Measurements from ENCODE around the gene FLCN.
"Not testable (repeated sequence)": the region's sequence is repeated elsewhere in the genome, so short reads cannot be mapped to it uniquely, and the experiment has no call there.

Gene FLCN

DNA sequence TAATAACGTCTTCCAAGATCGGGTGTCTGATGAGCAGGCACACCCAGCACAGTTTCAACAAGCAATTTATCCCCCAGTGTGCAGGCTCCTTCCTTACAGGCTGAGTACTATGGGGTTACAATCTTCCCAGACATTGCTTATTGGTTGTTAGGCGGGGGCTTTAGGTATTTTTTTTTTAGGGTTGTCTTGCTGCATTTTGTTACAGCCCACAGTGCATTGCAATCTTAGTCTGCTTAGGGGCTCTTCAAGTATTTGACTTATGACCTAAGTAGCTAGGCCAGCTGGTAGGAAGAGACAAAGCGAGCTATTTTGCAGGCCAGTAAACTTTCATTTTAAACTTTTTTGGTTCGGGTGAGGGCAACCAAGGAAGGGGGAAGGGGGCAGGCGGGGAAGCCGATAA, 36.7 kb downstream of the FLCN start:
- DNase-seq (ENCODE audit: low read depth, low spot score) = no peak
- TF ChIP-seq, protein P1, sequence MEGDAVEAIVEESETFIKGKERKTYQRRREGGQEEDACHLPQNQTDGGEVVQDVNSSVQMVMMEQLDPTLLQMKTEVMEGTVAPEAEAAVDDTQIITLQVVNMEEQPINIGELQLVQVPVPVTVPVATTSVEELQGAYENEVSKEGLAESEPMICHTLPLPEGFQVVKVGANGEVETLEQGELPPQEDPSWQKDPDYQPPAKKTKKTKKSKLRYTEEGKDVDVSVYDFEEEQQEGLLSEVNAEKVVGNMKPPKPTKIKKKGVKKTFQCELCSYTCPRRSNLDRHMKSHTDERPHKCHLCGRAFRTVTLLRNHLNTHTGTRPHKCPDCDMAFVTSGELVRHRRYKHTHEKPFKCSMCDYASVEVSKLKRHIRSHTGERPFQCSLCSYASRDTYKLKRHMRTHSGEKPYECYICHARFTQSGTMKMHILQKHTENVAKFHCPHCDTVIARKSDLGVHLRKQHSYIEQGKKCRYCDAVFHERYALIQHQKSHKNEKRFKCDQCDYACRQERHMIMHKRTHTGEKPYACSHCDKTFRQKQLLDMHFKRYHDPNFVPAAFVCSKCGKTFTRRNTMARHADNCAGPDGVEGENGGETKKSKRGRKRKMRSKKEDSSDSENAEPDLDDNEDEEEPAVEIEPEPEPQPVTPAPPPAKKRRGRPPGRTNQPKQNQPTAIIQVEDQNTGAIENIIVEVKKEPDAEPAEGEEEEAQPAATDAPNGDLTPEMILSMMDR (IDR thresholded peaks at IDR 0.05; ENCODE audit: low read depth, low read length) = no peak
- in situ Hi-C loops (cut with HindIII; ENCODE audit: low sequenced_read_pairs) = no loop called here
- H3K4me3 ChIP-seq (ENCODE audit: low read depth, low read length) = no peak overlapping the region

DNA sequence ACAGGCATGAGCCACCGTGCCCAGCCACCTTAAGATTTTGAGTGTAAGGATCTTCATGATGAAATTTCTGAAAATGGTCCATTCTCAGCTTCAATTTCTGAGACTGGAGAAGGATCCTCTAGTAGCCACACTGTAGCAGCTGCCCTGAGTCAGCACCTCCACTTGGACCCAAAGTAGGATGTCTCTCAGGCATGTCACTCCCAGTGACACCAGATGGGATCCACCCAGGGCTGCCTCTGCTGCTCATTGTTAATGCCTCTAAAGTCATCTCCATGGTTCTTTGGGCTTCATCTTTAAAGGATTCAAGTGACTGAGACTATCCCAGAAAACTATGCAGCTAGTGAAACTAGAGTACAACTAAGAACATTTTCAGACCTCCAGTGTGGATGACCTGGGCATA, 38.7 kb downstream of the FLCN start:
- TF ChIP-seq, protein P1 (IDR thresholded peaks at IDR 0.05; ENCODE audit: low read depth, low read length) = no peak
- no peak for DNase-seq (ENCODE audit: low read depth, low spot score)
- in situ Hi-C loops (cut with HindIII; ENCODE audit: low sequenced_read_pairs) = no loop called here
- H3K4me3 ChIP-seq (ENCODE audit: low read depth, low read length) = no peak overlapping the region

DNA sequence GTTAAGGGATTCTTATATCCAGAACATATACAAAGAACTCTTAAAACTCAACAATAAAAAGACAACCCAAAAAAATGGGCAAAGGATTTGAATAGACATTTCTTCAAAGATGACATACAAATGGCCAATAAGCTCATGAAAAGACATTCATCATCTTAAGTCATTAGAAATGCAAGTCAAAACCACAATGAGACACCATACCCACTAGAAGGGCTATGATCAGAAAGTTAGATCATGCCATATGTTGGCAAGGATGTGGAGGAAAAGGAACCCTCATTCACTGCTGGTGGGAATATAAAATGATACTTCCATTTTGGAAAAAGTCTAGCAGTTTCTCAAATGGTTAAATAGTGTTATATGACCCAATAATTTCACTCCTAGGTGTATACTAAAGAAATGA, 40.2 kb downstream of the FLCN start:
- DNase-seq (ENCODE audit: low read depth, low spot score) = no peak
- in situ Hi-C loops (cut with HindIII; ENCODE audit: low sequenced_read_pairs) = no loop called here
- H3K4me3 ChIP-seq (ENCODE audit: low read depth, low read length) = no peak overlapping the region
- TF ChIP-seq, protein P1 (IDR thresholded peaks at IDR 0.05; ENCODE audit: low read depth, low read length) = no peak

DNA sequence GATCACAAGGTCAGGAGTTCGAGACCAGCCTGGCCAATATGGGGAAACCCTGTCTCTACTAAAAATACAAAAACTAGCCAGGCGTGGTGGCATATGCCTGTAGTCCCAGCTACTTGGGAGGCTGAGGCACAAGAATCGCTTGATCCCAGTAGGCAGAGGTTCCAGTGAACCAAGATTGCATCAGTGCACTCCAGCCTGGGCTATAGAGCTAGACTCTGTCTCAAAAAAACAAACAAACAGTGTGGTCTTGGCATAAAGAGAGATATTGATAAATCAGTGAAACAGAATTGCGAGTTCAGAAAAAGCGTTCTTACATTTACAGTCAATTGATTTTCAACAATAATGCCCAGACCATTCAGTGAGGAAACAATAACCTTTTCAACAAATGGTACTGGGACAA, 41.5 kb downstream of the FLCN start:
- in situ Hi-C loops (cut with HindIII; ENCODE audit: low sequenced_read_pairs); H3K4me3 ChIP-seq (ENCODE audit: low read depth, low read length): not testable (repeated sequence)

DNA sequence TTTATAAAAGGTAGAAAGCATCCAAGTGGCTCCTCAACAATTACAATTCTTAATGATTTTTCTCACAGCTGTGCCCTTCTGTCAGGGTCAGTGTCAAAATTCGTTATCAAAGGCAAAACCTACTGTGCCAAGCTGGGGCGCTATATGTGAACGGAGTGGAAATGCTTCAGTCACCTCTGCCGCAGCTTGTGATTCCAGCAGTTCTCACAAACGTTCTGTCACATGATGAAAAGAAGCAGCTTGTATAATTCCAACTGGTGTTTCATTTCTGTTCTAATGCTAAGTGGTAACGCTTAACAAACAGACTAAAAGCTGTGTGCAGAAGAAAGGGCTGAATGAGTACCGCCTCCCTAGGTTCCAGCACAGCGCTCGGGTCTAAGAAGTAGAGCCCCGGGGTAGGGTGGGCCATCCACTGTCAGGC, 45.0 kb downstream of the FLCN start:
- H3K4me3 ChIP-seq (ENCODE audit: low read depth, low read length) = no peak overlapping the region
- TF ChIP-seq, protein P1 (IDR thresholded peaks at IDR 0.05; ENCODE audit: low read depth, low read length) = no peak

More for the DNA sequence above, 41.5 kb downstream of the FLCN start:
- not testable (repeated sequence) for DNase-seq (ENCODE audit: low read depth, low spot score)

DNA sequence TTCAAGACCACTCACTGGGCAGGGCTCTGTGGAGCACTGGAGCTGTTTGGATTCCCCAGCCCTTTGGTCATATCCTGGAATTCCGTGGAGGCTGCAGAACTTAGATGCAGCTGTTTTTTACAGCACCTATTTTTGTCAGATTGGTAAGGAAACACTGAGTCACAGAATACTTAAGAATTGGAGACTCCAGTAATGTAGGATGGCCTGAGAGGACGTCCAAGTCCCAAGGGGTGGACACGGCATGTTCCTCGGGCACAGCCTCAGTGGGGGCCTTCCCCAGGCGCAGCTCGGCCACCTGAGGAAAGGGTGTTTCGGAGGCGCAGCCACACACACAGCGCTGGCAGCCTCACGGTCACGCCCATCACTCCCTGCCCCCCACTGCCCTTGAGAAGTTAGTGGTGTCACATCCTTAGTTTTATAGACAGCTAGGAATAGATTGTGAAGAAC, 45.6 kb downstream of the FLCN start:
- no peak overlapping the region for H3K4me3 ChIP-seq (ENCODE audit: low read depth, low read length)
- DNase-seq (ENCODE audit: low read depth, low spot score) = peak; percentile 84
- TF ChIP-seq, protein P1 (IDR thresholded peaks at IDR 0.05; ENCODE audit: low read depth, low read length) = no peak
- in situ Hi-C loops (cut with HindIII; ENCODE audit: low sequenced_read_pairs) = no loop called here

More for the DNA sequence above, 45.0 kb downstream of the FLCN start:
- peak; percentile 16 for DNase-seq (ENCODE audit: low read depth, low spot score)
- in situ Hi-C loops (cut with HindIII; ENCODE audit: low sequenced_read_pairs) = no loop called here

DNA sequence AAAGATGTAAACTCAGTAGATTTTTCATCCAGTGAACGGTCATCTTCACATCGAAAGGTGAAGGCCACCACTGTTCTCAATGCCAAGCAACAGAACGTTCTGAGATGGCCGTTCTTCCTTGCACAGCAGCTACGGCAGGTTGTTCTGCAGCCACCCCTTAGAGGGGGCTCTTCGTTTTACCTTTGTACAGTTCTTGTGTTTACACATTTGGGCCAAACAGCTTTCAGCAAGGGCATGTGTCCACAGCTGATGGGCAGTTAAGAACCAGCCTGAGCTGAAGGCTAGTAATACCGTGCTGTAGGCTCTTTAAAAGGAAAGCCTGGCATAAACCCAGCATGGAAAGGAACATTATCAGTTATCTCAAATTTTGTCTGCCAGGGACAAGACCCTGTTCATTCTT, 46.8 kb downstream of the FLCN start:
- DNase-seq (ENCODE audit: low read depth, low spot score) = no peak
- TF ChIP-seq, protein P1 (IDR thresholded peaks at IDR 0.05; ENCODE audit: low read depth, low read length) = no peak
- in situ Hi-C loops (cut with HindIII; ENCODE audit: low sequenced_read_pairs) = no loop called here
- no peak overlapping the region for H3K4me3 ChIP-seq (ENCODE audit: low read depth, low read length)

Measured in astrocyte of the spinal cord (primary cell).